ENCODE data around the gene LTBP4.
"Not testable (repeated sequence)": the region's sequence is repeated elsewhere in the genome, so short reads cannot be mapped to it uniquely, and the experiment has no call there.

Gene LTBP4

GRCh38 chr19:40559394-40559793, 41.8 kb upstream of the LTBP4 start:
- TF ChIP-seq CTCF (IDR thresholded peaks at IDR 0.05; ENCODE audit: insufficient read depth, low read depth, low read length, missing control alignments): no peak
- H3K4me3 ChIP-seq (ENCODE audit: low read length): no peak overlapping the region
- no peak for DNase-seq (ENCODE audit: low read depth)

- DNase-seq (ENCODE audit: low read depth): no peak
- no peak overlapping the region for H3K4me3 ChIP-seq (ENCODE audit: low read length)
- no peak for TF ChIP-seq CTCF (IDR thresholded peaks at IDR 0.05; ENCODE audit: insufficient read depth, low read depth, low read length, missing control alignments)
Measured at GRCh38 chr19:40560092-40560507, 41.1 kb upstream of the LTBP4 start.

DNA sequence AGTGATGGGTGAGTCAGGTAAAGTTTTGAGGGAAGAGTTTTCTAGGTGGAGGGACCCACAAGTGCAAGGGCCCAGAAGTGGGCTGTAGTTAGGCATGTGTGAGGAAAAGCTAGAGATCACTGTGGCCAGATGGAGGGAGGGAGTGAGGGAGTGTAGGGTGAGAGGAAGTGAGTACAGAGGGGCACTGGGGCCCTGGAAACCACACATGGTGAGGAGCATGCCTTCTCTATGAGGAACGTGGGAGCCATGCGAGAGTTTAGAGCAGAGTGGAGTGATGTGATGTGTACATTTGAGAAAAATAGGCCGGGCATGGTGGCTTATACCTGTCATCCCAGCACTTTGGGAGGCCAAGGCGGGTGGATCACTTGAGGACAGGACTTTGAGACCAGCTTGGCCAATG, 39.2 kb upstream of the LTBP4 start:
- TF ChIP-seq CTCF (IDR thresholded peaks at IDR 0.05; ENCODE audit: insufficient read depth, low read depth, low read length, missing control alignments): no peak
- DNase-seq (ENCODE audit: low read depth): no peak

GRCh38 chr19:40564535-40564934, 36.6 kb upstream of the LTBP4 start:
- DNase-seq (ENCODE audit: low read depth); H3K4me3 ChIP-seq (ENCODE audit: low read length): not testable (repeated sequence)

More for the DNA sequence above, 39.2 kb upstream of the LTBP4 start:
- no peak overlapping the region for H3K4me3 ChIP-seq (ENCODE audit: low read length)

DNA sequence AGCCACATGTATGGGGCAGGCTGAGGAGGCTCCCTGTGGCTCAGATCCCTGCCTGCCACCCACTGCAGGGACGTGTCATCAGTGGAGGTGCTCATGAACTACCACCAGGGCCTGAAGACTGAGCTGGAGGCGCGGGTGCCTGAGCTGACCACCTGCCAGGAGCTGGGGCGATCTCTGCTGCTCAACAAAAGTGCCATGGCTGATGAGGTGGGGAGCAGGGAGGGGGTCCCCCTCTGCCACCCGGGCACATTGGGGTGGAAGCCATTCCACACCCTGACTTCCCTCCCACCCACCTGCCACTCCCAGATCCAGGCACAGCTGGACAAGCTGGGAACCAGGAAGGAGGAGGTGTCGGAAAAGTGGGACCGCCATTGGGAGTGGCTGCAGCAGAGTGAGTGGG, 35.8 kb upstream of the LTBP4 start:
- H3K4me3 ChIP-seq (ENCODE audit: low read length): no peak overlapping the region
- DNase-seq (ENCODE audit: low read depth): no peak
- TF ChIP-seq CTCF (IDR thresholded peaks at IDR 0.05; ENCODE audit: insufficient read depth, low read depth, low read length, missing control alignments): no peak

DNA sequence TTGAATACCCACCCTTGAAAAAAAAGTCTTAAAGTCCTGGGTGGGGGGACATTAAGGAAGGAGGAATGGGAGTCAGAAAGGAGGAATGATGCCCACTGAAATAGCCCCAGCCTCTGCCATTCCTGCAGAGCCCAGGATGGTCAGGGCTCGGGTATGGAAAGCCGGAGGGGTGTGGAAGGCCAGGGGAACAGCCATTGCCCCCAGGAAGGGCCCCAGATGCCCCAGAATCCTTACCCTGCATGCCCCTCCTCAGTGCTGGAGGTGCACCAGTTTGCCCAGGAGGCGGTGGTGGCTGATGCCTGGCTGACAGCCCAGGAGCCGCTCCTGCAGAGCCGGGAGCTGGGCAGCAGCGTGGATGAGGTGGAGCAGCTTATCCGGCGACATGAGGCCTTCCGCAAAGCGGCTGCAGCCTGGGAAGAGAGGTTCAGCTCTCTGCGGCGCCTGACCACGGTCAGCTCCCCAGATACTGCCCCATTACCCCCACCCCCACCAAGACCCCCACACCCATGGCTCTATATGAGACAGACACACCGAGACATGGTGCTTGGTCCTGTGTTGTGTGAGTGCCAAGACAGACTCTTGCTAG, 35.2 kb upstream of the LTBP4 start:
- no peak for TF ChIP-seq CTCF (IDR thresholded peaks at IDR 0.05; ENCODE audit: insufficient read depth, low read depth, low read length, missing control alignments)
- no peak for DNase-seq (ENCODE audit: low read depth)

DNA sequence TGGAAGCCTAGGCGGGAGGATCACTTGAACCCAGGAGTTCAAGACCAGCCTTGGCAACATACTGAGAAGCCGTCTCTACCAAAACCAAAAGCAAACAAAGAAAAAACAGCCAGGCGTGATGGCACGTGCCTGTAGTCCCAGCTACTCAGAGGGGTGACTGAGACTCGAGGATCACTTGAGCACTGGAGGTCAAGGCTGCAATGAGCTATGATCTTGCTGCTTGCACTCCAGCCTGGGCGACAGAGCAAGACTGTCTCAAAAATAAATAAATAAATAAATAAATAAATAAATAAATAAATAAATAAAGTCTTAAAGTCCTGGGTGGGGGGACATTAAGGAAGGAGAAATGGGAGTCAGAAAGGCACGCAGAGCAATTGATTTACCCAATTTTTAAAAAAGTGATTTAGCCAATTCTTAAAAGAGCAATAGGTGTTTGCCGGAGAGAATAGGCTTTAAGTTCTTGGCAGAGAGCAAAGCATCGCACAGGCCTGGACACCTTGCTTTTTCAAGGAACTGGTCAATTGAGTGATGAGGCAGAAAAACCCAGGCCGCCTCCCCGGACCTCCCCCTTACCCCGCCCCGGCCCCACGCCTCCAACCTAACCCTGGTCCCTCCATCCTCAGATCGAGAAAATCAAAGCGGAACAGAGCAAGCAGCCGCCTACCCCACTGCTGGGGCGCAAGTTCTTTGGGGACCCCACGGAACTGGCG, 34.0 kb upstream of the LTBP4 start:
- no peak overlapping the region for H3K4me3 ChIP-seq (ENCODE audit: low read length)
- DNase-seq (ENCODE audit: low read depth): no peak
- TF ChIP-seq CTCF (IDR thresholded peaks at IDR 0.05; ENCODE audit: insufficient read depth, low read depth, low read length, missing control alignments): no peak

More for the DNA sequence above, 35.2 kb upstream of the LTBP4 start:
- no peak overlapping the region for H3K4me3 ChIP-seq (ENCODE audit: low read length)

All from epithelial cell of esophagus (primary cell).